Spleen (tissue), 7 donors: Measurements from ENCODE around the gene RSPH9.

ENCODE experiments used
- CTCF ChIP-seq, 11 experiments: fragments of 200-600 bp in 7 of 11; fragments of 450-650 bp in 4 of 11; sonication (generic) in 4 of 11; IDR thresholded peaks in 8 of 11; conservative IDR thresholded peaks in 3 of 11; 1 replicate in 7 of 11; 2 replicates in 4 of 11; pipeline versions ENCODE4 v1.4.0 to v1.8.0; 2016 to 2021; ENCODE audit warnings: antibody characterized with exemption in 11 of 11, inconsistent platforms in 4 of 11, mild to moderate bottlenecking in 1 of 11
- POLR2A ChIP-seq, 3 donors: fragments of 450-650 bp; IDR thresholded peaks; one replicate each; pipeline ENCODE4 v1.5.1; 2017; ENCODE audit warnings: antibody characterized with exemption in 3 of 3, mild to moderate bottlenecking in 1 of 3
- donor health status: DM: no; HTN: no; CAD: no; lungs with moderate emphysema.
- donor health status: DM: no; HTN: no; CAD: no.
- donor health status: DM: no; HTN: no; CAD: no.

- no peak for TF ChIP-seq CTCF (IDR thresholded peaks at IDR 0.05 in 8 of 11, conservative IDR thresholded peaks at IDR 0.05 in 3 of 11)
- no peak for TF ChIP-seq POLR2A (IDR thresholded peaks at IDR 0.05)
Observed at GRCh38 chr6:43708860-43709653, 64.2 kb downstream of the RSPH9 start.
